Tibial nerve (tissue), 4 donors: ENCODE measurements around the gene U2AF1L4. TPM values are rescaled to one million over a fixed set of nuclear protein-coding genes. Genes with fewer than 3 reads are reported as not detected.

Experiments
- DNase-seq, 2 donors: peaks; one replicate each; pipeline ENCODE4 v3.0.0-alpha.2; 2019; ENCODE audit warnings: low spot score in 2 of 2
- H3K27ac ChIP-seq, 4 donors: fragments of 200-600 bp; sonication (generic) in 3 of 4; one replicate each; pipeline ENCODE4 v1.5.1; 2017 to 2019; ENCODE audit warnings: mild to moderate bottlenecking in 1 of 4
- H3K27me3 ChIP-seq, 2 donors: fragments of 200-600 bp; sonication (generic) in 1 of 2; one replicate each; pipeline versions ENCODE4 v1.5.1 to v1.6.0; 2017 to 2019
- H3K36me3 ChIP-seq, 3 donors: fragments of 200-600 bp; sonication (generic); one replicate each; pipeline ENCODE4 v1.5.1; 2018 to 2019
- H3K4me1 ChIP-seq, 4 donors: fragments of 200-600 bp; sonication (generic) in 3 of 4; one replicate each; pipeline ENCODE4 v1.5.1; 2017 to 2019
- H3K4me3 ChIP-seq, 4 donors: fragments of 200-600 bp; sonication (generic) in 3 of 4; one replicate each; pipeline ENCODE4 v1.5.1; 2017 to 2019; ENCODE audit warnings: mild to moderate bottlenecking in 1 of 4, moderate library complexity in 1 of 4
- H3K9me3 ChIP-seq, 4 donors: fragments of 200-600 bp; sonication (generic) in 3 of 4; one replicate each; pipeline ENCODE4 v1.5.1; 2017 to 2019
- EP300 ChIP-seq, 2 donors: sonication (generic); formaldehyde crosslinking; IDR thresholded peaks; one replicate each; pipeline ENCODE4 v1.6.1; 2017; ENCODE audit warnings: antibody characterized with exemption in 2 of 2, mild to moderate bottlenecking in 1 of 2
- POLR2A ChIP-seq, 2 donors: fragments of 450-650 bp; IDR thresholded peaks; one replicate each; pipeline ENCODE4 v1.6.1; 2017; ENCODE audit warnings: antibody characterized with exemption in 2 of 2, mild to moderate bottlenecking in 2 of 2, moderate library complexity in 2 of 2
- WGBS, 2 donors: methylation state at CpG; one replicate each; pipeline ENCODE4 v1.1.5; 2018; 5-methylcytosine and 5-hydroxymethylcytosine counted together
- total RNA-seq, 4 donors: library from RNA; depleted of rRNA; stranded (reverse); fragments of >200 nt; gene quantifications; one replicate each; pipeline ENCODE4 v1.1.0, GENCODE V29; 2016
- TF ChIP-seq, protein P1 (sequence below), 5 experiments: fragments of 200-600 bp in 3 of 5; fragments of 450-650 bp in 2 of 5; sonication (generic) in 3 of 5; IDR thresholded peaks; one replicate each; pipeline ENCODE4 v1.5.1; 2016 to 2019; ENCODE audit warnings: antibody characterized with exemption in 5 of 5, mild to moderate bottlenecking in 3 of 5, moderate library complexity in 2 of 5

Gene U2AF1L4
- total RNA-seq, 4 donors from 2014 or later, result 17.8 to 51.1 (median 43.2) TPM

DNA sequence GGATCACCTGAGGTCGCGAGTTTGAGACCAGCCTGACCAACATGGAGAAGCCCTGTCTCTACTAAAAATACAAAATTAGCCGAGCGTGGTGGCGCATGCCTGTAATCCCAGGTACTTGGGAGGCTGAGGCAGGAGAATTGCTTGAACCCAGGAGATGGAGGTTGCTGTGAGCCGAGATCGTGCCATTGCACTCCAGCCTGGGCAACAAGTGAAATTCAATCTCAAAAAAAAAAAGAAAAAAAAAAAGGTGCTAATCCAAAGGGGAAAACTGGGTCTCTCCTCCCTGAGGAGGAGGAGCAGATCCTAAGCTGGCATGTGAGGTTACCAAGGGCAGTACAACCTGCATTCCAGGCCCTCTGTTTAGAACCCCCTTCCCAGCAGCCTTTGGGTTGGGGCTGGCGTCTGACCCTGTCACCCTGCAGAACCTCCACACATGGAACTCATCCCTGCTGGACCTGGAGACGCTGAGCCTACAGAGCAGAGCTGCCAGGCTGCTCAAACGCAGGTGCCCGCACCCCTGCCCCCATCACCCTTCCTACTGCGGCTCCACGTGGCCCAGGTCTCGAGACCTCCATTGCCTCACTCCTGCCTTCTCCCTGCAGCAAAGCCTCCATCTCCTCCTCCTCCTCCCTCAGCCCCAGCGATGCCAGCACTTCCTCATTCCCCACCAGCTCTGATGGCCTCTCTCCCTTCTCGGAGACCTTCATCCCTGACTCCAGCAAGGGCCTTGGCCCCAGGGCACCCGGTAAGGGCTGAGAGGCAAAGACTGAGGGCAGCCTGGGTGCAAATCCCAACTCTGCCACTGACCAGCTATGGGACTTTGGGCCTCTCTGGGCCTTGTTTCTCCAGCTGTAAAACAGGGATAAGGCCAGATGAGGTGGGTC, 19.5 kb upstream of the U2AF1L4 start:
- Histone ChIP-seq H3K9me3 (no peaks in the 10 kb centered on the region), H3K36me3 (peaks cover 0 to 99% (median 0%) of the 10 kb centered on the region in 3 donors), H3K27ac (no peak overlapping the region), H3K4me1 (peaks cover 0 to 7% (median 0%) of the 10 kb centered on the region in 4 donors), H3K4me3 (no peak overlapping the region), H3K27me3 (no peaks in the 10 kb centered on the region)
- no peak for DNase-seq
- WGBS, 2 donors, result 91 to 93% methylated on average over 17 of the region's 17 CpGs
- TF ChIP-seq POLR2A (IDR thresholded peaks at IDR 0.05) (no peak), EP300 (IDR thresholded peaks at IDR 0.05) (no peak)
- TF ChIP-seq, protein P1, sequence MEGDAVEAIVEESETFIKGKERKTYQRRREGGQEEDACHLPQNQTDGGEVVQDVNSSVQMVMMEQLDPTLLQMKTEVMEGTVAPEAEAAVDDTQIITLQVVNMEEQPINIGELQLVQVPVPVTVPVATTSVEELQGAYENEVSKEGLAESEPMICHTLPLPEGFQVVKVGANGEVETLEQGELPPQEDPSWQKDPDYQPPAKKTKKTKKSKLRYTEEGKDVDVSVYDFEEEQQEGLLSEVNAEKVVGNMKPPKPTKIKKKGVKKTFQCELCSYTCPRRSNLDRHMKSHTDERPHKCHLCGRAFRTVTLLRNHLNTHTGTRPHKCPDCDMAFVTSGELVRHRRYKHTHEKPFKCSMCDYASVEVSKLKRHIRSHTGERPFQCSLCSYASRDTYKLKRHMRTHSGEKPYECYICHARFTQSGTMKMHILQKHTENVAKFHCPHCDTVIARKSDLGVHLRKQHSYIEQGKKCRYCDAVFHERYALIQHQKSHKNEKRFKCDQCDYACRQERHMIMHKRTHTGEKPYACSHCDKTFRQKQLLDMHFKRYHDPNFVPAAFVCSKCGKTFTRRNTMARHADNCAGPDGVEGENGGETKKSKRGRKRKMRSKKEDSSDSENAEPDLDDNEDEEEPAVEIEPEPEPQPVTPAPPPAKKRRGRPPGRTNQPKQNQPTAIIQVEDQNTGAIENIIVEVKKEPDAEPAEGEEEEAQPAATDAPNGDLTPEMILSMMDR (IDR thresholded peaks at IDR 0.05), result no peak

DNA sequence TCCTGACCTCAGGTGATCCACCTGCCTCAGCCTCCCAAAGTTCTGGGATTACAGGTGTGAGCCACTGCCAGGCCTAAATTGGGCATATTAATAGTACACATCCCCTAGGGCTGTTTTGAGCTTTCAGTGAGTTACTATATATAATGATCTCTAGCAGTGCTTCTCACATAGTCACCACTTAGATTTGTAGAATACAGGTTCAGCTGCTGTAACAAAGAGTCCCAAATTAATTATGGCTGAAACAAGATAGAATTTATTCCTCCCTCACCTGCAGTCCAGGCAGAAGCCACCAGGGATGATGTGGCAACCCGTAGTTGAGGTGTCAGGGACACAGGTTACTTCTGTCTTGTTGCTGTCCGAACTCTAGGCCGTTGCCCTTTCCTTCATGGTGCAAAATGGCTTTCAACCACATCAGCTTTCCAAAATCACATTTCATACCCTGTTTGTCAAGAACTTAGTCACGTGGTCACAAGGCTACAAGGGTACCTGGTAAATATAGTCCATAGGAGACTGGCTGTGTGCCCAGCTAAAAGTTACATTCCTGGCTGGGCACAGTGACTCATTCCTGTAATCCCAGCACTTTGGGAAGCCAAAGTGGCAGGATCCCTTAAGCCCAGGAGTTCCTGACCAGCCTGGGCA, 15.6 kb upstream of the U2AF1L4 start:
- Histone ChIP-seq H3K9me3 (no peaks in the 10 kb centered on the region), H3K27ac (no peak overlapping the region), H3K27me3 (no peaks in the 10 kb centered on the region), H3K4me1 (peaks cover 4 to 38% (median 19%) of the 10 kb centered on the region in 4 donors), H3K4me3 (no peak overlapping the region), H3K36me3 (peaks cover 0 to 64% (median 0%) of the 10 kb centered on the region in 3 donors)
- DNase-seq, result no peak
- no peak for TF ChIP-seq EP300 (IDR thresholded peaks at IDR 0.05)
- TF ChIP-seq POLR2A (IDR thresholded peaks at IDR 0.05), result no peak
- TF ChIP-seq, protein P1 (IDR thresholded peaks at IDR 0.05), result no peak
- WGBS, 2 donors, result 90 to 94% methylated on average over 4 of the region's 4 CpGs

DNA sequence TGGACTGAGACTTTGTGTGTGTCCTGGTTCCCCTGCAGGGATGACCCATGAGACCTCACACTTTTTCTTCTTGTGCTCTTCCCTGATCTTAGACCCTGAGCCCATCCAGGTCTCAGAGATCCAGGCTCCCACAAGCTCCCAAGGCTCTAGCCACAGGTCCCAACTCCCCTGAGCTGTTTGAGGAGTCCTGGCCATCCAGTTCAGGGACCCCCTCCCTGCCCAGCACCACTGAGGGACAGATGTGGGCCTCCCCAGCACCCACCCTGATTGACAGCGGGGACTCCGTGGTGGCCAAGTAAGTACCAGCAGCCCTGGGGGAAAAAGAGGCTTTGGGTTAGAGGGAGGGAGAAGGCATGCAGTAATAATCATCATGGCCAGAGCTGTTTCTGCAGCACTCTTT, 14.5 kb upstream of the U2AF1L4 start:
- no peaks in the 10 kb centered on the region for H3K9me3 ChIP-seq
- H3K4me1 ChIP-seq, result peaks cover 4 to 50% (median 21%) of the 10 kb centered on the region in 4 donors
- WGBS, 2 donors, result 92 to 93% methylated on average over 2 of the region's 2 CpGs
- TF ChIP-seq EP300 (IDR thresholded peaks at IDR 0.05) (no peak), POLR2A (IDR thresholded peaks at IDR 0.05) (no peak)
- TF ChIP-seq, protein P1 (IDR thresholded peaks at IDR 0.05), result no peak
- H3K27me3 ChIP-seq, result no peaks in the 10 kb centered on the region
- no peak for DNase-seq
- peaks cover 0 to 56% (median 0%) of the 10 kb centered on the region in 3 donors for H3K36me3 ChIP-seq
- H3K4me3 ChIP-seq, result no peak overlapping the region
- H3K27ac ChIP-seq, result no peak overlapping the region

DNA sequence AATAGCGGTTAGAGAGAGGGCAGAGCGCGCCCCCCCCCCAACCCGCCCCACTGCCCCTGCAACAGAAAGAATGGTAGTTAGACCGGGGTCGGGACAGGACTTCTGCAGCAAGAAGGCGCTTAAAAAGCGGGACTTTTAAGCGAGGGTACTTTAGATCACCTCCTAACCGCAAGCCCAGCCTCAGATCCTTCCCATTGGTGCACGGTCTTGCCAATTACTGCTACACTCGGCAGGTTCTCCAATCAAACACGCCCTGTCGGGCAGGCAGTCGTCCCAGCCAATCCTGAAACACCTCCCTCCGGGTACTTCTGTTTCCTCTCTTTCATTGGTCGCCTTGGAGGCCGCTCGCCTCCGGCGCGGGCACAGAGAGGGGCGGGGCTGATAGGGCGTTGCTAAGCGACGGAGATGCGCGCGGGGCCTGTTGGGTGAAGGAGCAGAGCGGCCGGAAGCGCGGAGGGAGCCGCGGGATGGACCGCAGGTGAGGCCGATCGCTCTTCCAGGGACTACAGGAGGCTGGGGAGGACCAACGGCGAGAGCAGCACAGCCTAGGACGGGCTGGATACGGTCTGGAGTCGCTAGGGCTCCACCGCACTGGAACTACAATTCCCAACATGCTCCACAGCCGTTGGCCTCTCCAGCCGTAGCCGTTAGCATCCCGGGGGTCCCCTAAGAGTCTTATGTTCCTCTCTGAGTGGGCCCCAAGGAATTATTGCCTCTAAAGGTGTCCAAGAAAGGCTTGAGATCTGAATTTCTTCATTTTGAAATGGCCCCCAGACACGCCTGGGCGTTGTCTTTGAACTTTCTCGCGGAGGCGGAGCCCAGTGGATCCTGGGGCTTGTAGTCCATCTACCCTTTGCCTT, 12.8 kb upstream of the U2AF1L4 start, which contains the start of gene PROSER3:
TSS of gene PROSER3 (plus strand) at position 428 of the 860 bp plus-strand sequence. CDS start at position 468, 40 bp downstream.
- Histone ChIP-seq H3K36me3 (peaks cover 0 to 56% (median 0%) of the 10 kb centered on the region in 3 donors), H3K27me3 (no peaks in the 10 kb centered on the region), H3K27ac (peak within 1 kb of the TSS; percentile 90 to 99 (median 99)), H3K9me3 (no peaks in the 10 kb centered on the region), H3K4me1 (peaks cover 4 to 53% (median 21%) of the 10 kb centered on the region in 4 donors), H3K4me3 (peak within 1 kb of the TSS; percentile 76 to 94 (median 89))
- TF ChIP-seq POLR2A (IDR thresholded peaks at IDR 0.05), result peak; percentile 35 to 85
- peak; percentile 10 to 84 for TF ChIP-seq EP300 (IDR thresholded peaks at IDR 0.05)
- TF ChIP-seq, protein P1 (IDR thresholded peaks at IDR 0.05), result peak in 2 of 5 experiments; percentile 20 to 32
- 0% methylated on average over 46 to 51 of the region's 53 CpGs for WGBS, 2 donors
- DNase-seq, result peak; percentile 96 to 98
